ENCODE measurements around the gene TXLNA. TPM values are rescaled to one million over a fixed set of nuclear protein-coding genes. Genes with fewer than 3 reads are reported as not detected.

Gene TXLNA
- total RNA-seq, 3 donors from 2014 or later: 38.7 to 51.8 (median 45.8) TPM

- intact Hi-C loops (cut with DNase I; ENCODE audit: low total_unique reads): no loop called here
- H3K36me3 ChIP-seq: no peaks in the 10 kb centered on the region
Measured at GRCh38 chr1:32221581-32221979, 42.1 kb downstream of the TXLNA start.

GRCh38 chr1:32221980-32222755 is 42.7 kb downstream of the TXLNA start, which contains the start of the genes EIF3I and TMEM234:
TSS of gene EIF3I (plus strand) at chr1:32222407. CDS start at chr1:32222442, 35 bp downstream.
TSS of gene TMEM234 (minus strand) at chr1:32222353. CDS start at chr1:32222322, 31 bp downstream.
- peaks cover 10% of the 10 kb centered on the region in 2 donors for H3K4me1 ChIP-seq
- H3K27me3 ChIP-seq: no peaks in the 10 kb centered on the region
- H3K36me3 ChIP-seq: no peaks in the 10 kb centered on the region
- intact Hi-C loops (cut with DNase I; ENCODE audit: low total_unique reads): no loop called here
- TF ChIP-seq CTCF (IDR thresholded peaks at IDR 0.05): no peak
- peak; percentile 94 to 99 (median 97) for TF ChIP-seq POLR2AphosphoS5 (IDR thresholded peaks at IDR 0.05)
- peak; percentile 79 for TF ChIP-seq POLR2A (IDR thresholded peaks at IDR 0.05)
- no peaks in the 10 kb centered on the region for H3K9me3 ChIP-seq
- H3K27ac ChIP-seq: peak within 1 kb of the TSS; percentile 97
- peak within 1 kb of the TSS; percentile 66 to 92 (median 85) for H3K4me3 ChIP-seq
- peak; percentile 92 to 93 for DNase-seq (ENCODE audit: low spot score in 2 of 2)

More at GRCh38 chr1:32221581-32221979, 42.1 kb downstream of the TXLNA start:
- H3K27ac ChIP-seq: peak overlapping the region; percentile 97
- H3K4me3 ChIP-seq: peak overlapping the region; percentile 66 to 92 (median 85)
- H3K9me3 ChIP-seq: no peaks in the 10 kb centered on the region
- no peak for TF ChIP-seq POLR2AphosphoS5 (IDR thresholded peaks at IDR 0.05)
- TF ChIP-seq CTCF (IDR thresholded peaks at IDR 0.05): no peak
- TF ChIP-seq POLR2A (IDR thresholded peaks at IDR 0.05): no peak
- DNase-seq (ENCODE audit: low spot score in 2 of 2): no peak
- peaks cover 10% of the 10 kb centered on the region in 2 donors for H3K4me1 ChIP-seq
- H3K27me3 ChIP-seq: no peaks in the 10 kb centered on the region

- intact Hi-C loops (cut with DNase I; ENCODE audit: low total_unique reads): no loop called here
- Histone ChIP-seq H3K27ac (peak overlapping the region; percentile 97), H3K27me3 (no peaks in the 10 kb centered on the region), H3K9me3 (no peaks in the 10 kb centered on the region), H3K4me3 (peak overlapping the region in 2 of 3 donors; percentile 66 to 92), H3K36me3 (peaks cover 6% of the 10 kb centered on the region), H3K4me1 (peaks cover 10% of the 10 kb centered on the region in 2 donors)
- TF ChIP-seq POLR2AphosphoS5 (IDR thresholded peaks at IDR 0.05) (no peak), POLR2A (IDR thresholded peaks at IDR 0.05) (no peak), CTCF (IDR thresholded peaks at IDR 0.05) (no peak)
- no peak for DNase-seq (ENCODE audit: low spot score in 2 of 2)
Measured at GRCh38 chr1:32223683-32224082, 44.2 kb downstream of the TXLNA start.

- TF ChIP-seq POLR2A (IDR thresholded peaks at IDR 0.05) (no peak), CTCF (IDR thresholded peaks at IDR 0.05) (no peak), POLR2AphosphoS5 (IDR thresholded peaks at IDR 0.05) (no peak)
- peak overlapping the region; percentile 97 for H3K27ac ChIP-seq
- peaks cover 10% of the 10 kb centered on the region in 2 donors for H3K4me1 ChIP-seq
- DNase-seq (ENCODE audit: low spot score in 2 of 2): no peak
- peak overlapping the region in 1 of 3 donors; percentile 15 for H3K4me3 ChIP-seq
- H3K9me3 ChIP-seq: no peaks in the 10 kb centered on the region
- H3K36me3 ChIP-seq: peaks cover 12% of the 10 kb centered on the region
- no peaks in the 10 kb centered on the region for H3K27me3 ChIP-seq
- intact Hi-C loops (cut with DNase I; ENCODE audit: low total_unique reads): no loop called here
Measured at GRCh38 chr1:32224285-32224684, 44.8 kb downstream of the TXLNA start.

- Histone ChIP-seq H3K27ac (no peak overlapping the region), H3K4me3 (no peak overlapping the region), H3K4me1 (peaks cover 2% of the 10 kb centered on the region in 2 donors), H3K9me3 (no peaks in the 10 kb centered on the region), H3K27me3 (no peaks in the 10 kb centered on the region), H3K36me3 (peaks cover 12% of the 10 kb centered on the region)
- DNase-seq (ENCODE audit: low spot score in 2 of 2): no peak
- no peak for TF ChIP-seq POLR2AphosphoS5 (IDR thresholded peaks at IDR 0.05)
- no peak for TF ChIP-seq POLR2A (IDR thresholded peaks at IDR 0.05)
- TF ChIP-seq CTCF (IDR thresholded peaks at IDR 0.05): no peak
- intact Hi-C loops (cut with DNase I; ENCODE audit: low total_unique reads): no loop called here
Measured at GRCh38 chr1:32228771-32229170, 49.3 kb downstream of the TXLNA start.
